Loucy (cell line): ENCODE data around the gene BCAS3.

Experiments used
- CTCF ChIP-seq: fragments of 200-600 bp; sonication (generic); conservative IDR thresholded peaks from 2 replicates; pipeline ENCODE4 v1.5.1; 2014; ENCODE audit warnings: mild to moderate bottlenecking, antibody characterized with exemption, low read length
- EZH2phosphoT487 ChIP-seq: fragments of 200-600 bp; IDR thresholded peaks from 2 replicates; pipeline ENCODE4 v1.6.1; 2018; ENCODE audit warnings: antibody characterized with exemption, mild to moderate bottlenecking, moderate library complexity, borderline replicate concordance

GRCh38 chr17:61150686-61151299, 473.1 kb downstream of the BCAS3 start:
- TF ChIP-seq CTCF (no peak), EZH2phosphoT487 (no peak)
